IMR-90 (cell line): ENCODE data around the gene HMGN4. TPM values are rescaled to one million over a fixed set of nuclear protein-coding genes. Genes with fewer than 3 reads are reported as not detected.

Experiments used
- ATAC-seq: fragments of 200-7000 bp; cut with Tn5 transposase; 2 replicates; pipeline ENCODE4 v1.9.1; 2020; ENCODE audit warnings: low read depth, mild to moderate bottlenecking, moderate library complexity
- BruUV-seq: library from RNA; stranded (reverse); fragments of 400-500 nt; replicated peaks from 2 replicates; lab custom pipeline; 2021; lab: Mats Ljungman, UMichigan
- CTCF ChIA-PET: fragments of 300-600 bp; formaldehyde crosslinking; extraction: SDS; loops from one replicate; lab custom pipeline; 2021; ENCODE audit warnings: antibody characterized with exemption; lab: Yijun Ruan, JAX
- POLR2A ChIA-PET: fragments of 300-600 bp; sonication (Branson Sonifier 250); formaldehyde crosslinking; loops from one replicate; lab custom pipeline; 2022; ENCODE audit warnings: antibody characterized with exemption; ENCODE audit not compliant: unreplicated experiment; lab: Charles Lee
- DNase-seq: peaks from one replicate; pipeline ENCODE4 v3.0.0; 2013
- H2AFZ ChIP-seq: replicated peaks from 2 replicates; pipeline ENCODE3; 2013; ENCODE audit warnings: low read length, mild to moderate bottlenecking; ENCODE audit not compliant: poor library complexity
- H2AK5ac ChIP-seq: 2 replicates; pipeline ENCODE4 v1.6.1; 2013; ENCODE audit warnings: low read depth, low read length, inconsistent platforms
- H2AK9ac ChIP-seq: replicated peaks from 2 replicates; pipeline ENCODE3; 2013; ENCODE audit warnings: mild to moderate bottlenecking, low read depth, low read length, moderate library complexity; ENCODE audit not compliant: poor library complexity
- H2BK120ac ChIP-seq: 2 replicates; pipeline ENCODE4 v1.6.1; 2013; ENCODE audit warnings: low read depth, low read length, inconsistent platforms
- H2BK15ac ChIP-seq: 3 replicates; pipeline ENCODE4 v1.6.1; 2013; ENCODE audit warnings: low read depth, low read length, inconsistent platforms
- H2BK20ac ChIP-seq: 2 replicates; pipeline ENCODE4 v1.6.1; 2013; ENCODE audit warnings: low read depth, mild to moderate bottlenecking, inconsistent platforms, low read length, moderate library complexity
- H2BK5ac ChIP-seq: 2 replicates; pipeline ENCODE4 v1.6.1; 2013; ENCODE audit warnings: mild to moderate bottlenecking, low read depth, low read length, inconsistent platforms; ENCODE audit not compliant: poor library complexity, severe bottlenecking
- H3K14ac ChIP-seq: replicated peaks from 2 replicates; pipeline ENCODE4 v1.6.1; 2013; ENCODE audit warnings: low read depth, low read length, inconsistent platforms
- H3K18ac ChIP-seq: 2 replicates; pipeline ENCODE4 v1.6.1; 2013; ENCODE audit warnings: low read depth, low read length, control low read depth
- H3K23ac ChIP-seq: 2 replicates; pipeline ENCODE4 v1.6.1; 2013; ENCODE audit warnings: low read depth, low read length, inconsistent platforms
- H3K27ac ChIP-seq: 2 replicates; pipeline ENCODE4 v1.5.1; 2013; ENCODE audit warnings: mild to moderate bottlenecking, control low read depth, low read length; ENCODE audit not compliant: insufficient read depth
- H3K27me3 ChIP-seq: 2 replicates; pipeline ENCODE4 v1.6.1; 2013; ENCODE audit warnings: low read length; ENCODE audit not compliant: control insufficient read depth, insufficient read depth
- H3K36me3 ChIP-seq: 2 replicates; pipeline ENCODE4 v1.6.1; 2013; ENCODE audit warnings: low read length, mixed read lengths; ENCODE audit not compliant: control insufficient read depth, insufficient read depth
- H3K4ac ChIP-seq: 2 replicates; pipeline ENCODE4 v1.6.1; 2013; ENCODE audit warnings: low read depth, low read length, inconsistent platforms
- H3K4me1 ChIP-seq: 2 replicates; pipeline ENCODE4 v1.6.1; 2013; ENCODE audit warnings: low read length, mixed read lengths; ENCODE audit not compliant: control insufficient read depth, insufficient read depth
- H3K4me2 ChIP-seq: 2 replicates; pipeline ENCODE4 v1.6.1; 2013; ENCODE audit warnings: low read depth, mild to moderate bottlenecking, control low read depth, low read length, moderate library complexity
- H3K4me3 ChIP-seq: 2 replicates; pipeline ENCODE4 v1.5.1; 2013; ENCODE audit warnings: low read depth, mild to moderate bottlenecking, control low read depth, low read length, moderate library complexity; ENCODE audit not compliant: insufficient read depth
- H3K56ac ChIP-seq: 2 replicates; pipeline ENCODE4 v1.6.1; 2013; ENCODE audit warnings: low read length, inconsistent platforms; ENCODE audit not compliant: insufficient read depth; ENCODE audit errors: extremely low read depth
- H3K79me1 ChIP-seq, 2 experiments: 2 replicates each; pipeline ENCODE4 v1.6.1; 2013; ENCODE audit warnings: low read length in 2 of 2, inconsistent platforms in 1 of 2, low read depth in 1 of 2
- H3K9ac ChIP-seq: 2 replicates; pipeline ENCODE4 v1.6.1; 2013; ENCODE audit warnings: low read depth, low read length, control low read depth
- H3K9me1 ChIP-seq: 2 replicates; pipeline ENCODE4 v1.6.1; 2013; ENCODE audit warnings: low read length, inconsistent platforms; ENCODE audit not compliant: insufficient read depth
- H3K9me3 ChIP-seq: 2 replicates; pipeline ENCODE4 v1.6.1; 2013; ENCODE audit warnings: low read length; ENCODE audit not compliant: control insufficient read depth, insufficient read depth
- H4K20me1 ChIP-seq: 2 replicates; pipeline ENCODE4 v1.6.1; 2013; ENCODE audit warnings: low read length, inconsistent platforms; ENCODE audit not compliant: insufficient read depth
- H4K5ac ChIP-seq: 2 replicates; pipeline ENCODE4 v1.6.1; 2013; ENCODE audit warnings: mild to moderate bottlenecking, low read depth, low read length, control low read depth
- H4K8ac ChIP-seq, 2 experiments: 2 replicates each; pipeline ENCODE4 v1.6.1; 2013; ENCODE audit warnings: low read depth in 2 of 2, low read length in 2 of 2, control low read depth in 1 of 2, inconsistent platforms in 1 of 2
- H4K91ac ChIP-seq: 2 replicates; pipeline ENCODE4 v1.6.1; 2013; ENCODE audit warnings: low read depth, low read length, inconsistent platforms; ENCODE audit not compliant: insufficient read depth
- BHLHE40 ChIP-seq: fragments of 150-350 bp; IDR thresholded peaks from 2 replicates; pipeline ENCODE4 v1.6.1; 2016; ENCODE audit warnings: mild to moderate bottlenecking, low read depth, low read length
- CEBPB ChIP-seq: IDR thresholded peaks from 2 replicates; pipeline ENCODE4 v1.6.1; 2012; ENCODE audit warnings: low read depth, low read length, improper control_type of control experiment
- CHD1 ChIP-seq: IDR thresholded peaks from 2 replicates; pipeline ENCODE4 v1.6.1; 2012; ENCODE audit warnings: low read depth, low read length, improper control_type of control experiment
- FOS ChIP-seq: fragments of 150-350 bp; IDR thresholded peaks from 2 replicates; pipeline ENCODE4 v1.6.1; 2016; ENCODE audit warnings: low read depth, low read length
- MAFK ChIP-seq: IDR thresholded peaks from 2 replicates; pipeline ENCODE4 v1.6.1; 2012; ENCODE audit warnings: low read depth, low read length, improper control_type of control experiment
- MAZ ChIP-seq: IDR thresholded peaks from 2 replicates; pipeline ENCODE4 v1.6.1; 2012; ENCODE audit warnings: low read depth, mild to moderate bottlenecking, low read length, improper control_type of control experiment, moderate library complexity, borderline replicate concordance
- MXI1 ChIP-seq: IDR thresholded peaks from 2 replicates; pipeline ENCODE4 v1.6.1; 2012; ENCODE audit warnings: low read depth, mild to moderate bottlenecking, low read length, moderate library complexity, borderline replicate concordance
- NFE2L2 ChIP-seq: fragments of 150-350 bp; IDR thresholded peaks from 2 replicates; pipeline ENCODE4 v1.6.1; 2016; ENCODE audit warnings: low read depth, mild to moderate bottlenecking, low read length
- POLR2A ChIP-seq: IDR thresholded peaks from 2 replicates; pipeline ENCODE4 v1.6.1; 2012; ENCODE audit warnings: mild to moderate bottlenecking, low read depth, low read length
- RAD21 ChIP-seq: IDR thresholded peaks from 2 replicates; pipeline ENCODE4 v1.6.1; 2012; ENCODE audit warnings: low read length, improper control_type of control experiment
- RCOR1 ChIP-seq: IDR thresholded peaks from 2 replicates; pipeline ENCODE4 v1.6.1; 2012; ENCODE audit warnings: mild to moderate bottlenecking, low read length, improper control_type of control experiment; ENCODE audit not compliant: insufficient replicate concordance
- RFX5 ChIP-seq: IDR thresholded peaks from 2 replicates; pipeline ENCODE4 v1.8.0; 2012; ENCODE audit warnings: low read depth, mild to moderate bottlenecking, low read length, moderate library complexity
- SMC3 ChIP-seq: fragments of 150-350 bp; IDR thresholded peaks from 2 replicates; pipeline ENCODE4 v1.6.1; 2016; ENCODE audit warnings: low read depth, mild to moderate bottlenecking, antibody characterized with exemption, low read length, moderate library complexity
- WGBS, 2 experiments: methylation state at CpG; one replicate each; pipeline versions ENCODE4 v1.1.5 to v1.1.7; 2013; ENCODE audit warnings: missing lambda C conversion rate in 2 of 2; ENCODE audit not compliant: insufficient read length in 1 of 2; ENCODE audit errors: extremely low coverage in 2 of 2; 5-methylcytosine and 5-hydroxymethylcytosine counted together
- dilution Hi-C: fragments of 300-500 bp; cut with HindIII; formaldehyde crosslinking; loops from one replicate; pipeline ENCODE4 v1.14.3; 2018; ENCODE audit warnings: low sequenced_read_pairs; ENCODE audit not compliant: unreplicated experiment
- in situ Hi-C: fragments of 300-500 bp; cut with MboI; formaldehyde crosslinking; loops from 3 replicates; pipeline ENCODE4 v1.14.3; 2019; ENCODE audit warnings: low sequenced_read_pairs, inconsistent platforms, mixed read lengths
- intact Hi-C: fragments of 100-400 bp; cut with micrococcal nuclease; formaldehyde crosslinking; loops from 2 replicates; pipeline ENCODE4 v1.10.0; 2022
- polyA plus RNA-seq, 3 experiments: library from polyadenylated mRNA; depleted of rRNA; stranded (reverse); fragments of >200 nt; gene quantifications; 2 replicates each; pipeline ENCODE4 v1.2.3, GENCODE V29; 2012; ENCODE audit warnings: low replicate concordance in 1 of 3
- total RNA-seq: library from RNA; depleted of rRNA; stranded (reverse); fragments of >200 nt; gene quantifications from 2 replicates; pipeline ENCODE4 v1.2.3, GENCODE V29; 2012
- TF ChIP-seq, protein P1 (sequence below): fragments of 150-350 bp; IDR thresholded peaks from 2 replicates; pipeline ENCODE4 v1.6.1; 2017; ENCODE audit warnings: mild to moderate bottlenecking, antibody characterized with exemption, low read length, low read depth
- TF ChIP-seq, protein P2 (sequence below): fragments of 150-350 bp; IDR thresholded peaks from 2 replicates; pipeline ENCODE4 v1.6.1; 2016; ENCODE audit warnings: low read depth, mild to moderate bottlenecking, low read length, moderate library complexity, borderline replicate concordance
- TF ChIP-seq, protein P3 (sequence below): conservative IDR thresholded peaks from 2 replicates; pipeline ENCODE4 v1.5.1; 2012; ENCODE audit warnings: mild to moderate bottlenecking, low read depth, low read length, improper control_type of control experiment

HMGN4 gene
- total and polyA plus RNA-seq, 2 of the 4 experiments (the other 2 are of a cell fraction): 46.4 to 50.2 TPM

- WGBS, 2 experiments: 0% methylated on average over 1 of the region's 15 CpGs; no CpG with 5 or more reads in 1 of the 2 experiments
- DNase-seq: peak; percentile 12
Observed at GRCh38 chr6:26538572-26538902, 371 bp downstream of the HMGN4 start.

More at GRCh38 chr6:26538572-26538902, 371 bp downstream of the HMGN4 start:
- H4K20me1 ChIP-seq: peaks cover 7% of the 10 kb centered on the region; the same call in 1 of the 2 replicates
- no peaks in the 10 kb centered on the region for H3K9me3 ChIP-seq
- H2BK120ac ChIP-seq: peak overlapping the region; percentile 70
- in situ Hi-C loops (no loop called here), dilution Hi-C loops (no loop called here), intact Hi-C loops (loop anchor here (1.0 to 5.0 kb wide), 3 partner anchors 15 to 81 kb away; partner anchors contain the start of gene BTN2A1)
- peak; percentile 0; the same call in 1 of the 2 replicates for ATAC-seq
- H3K79me1 ChIP-seq: peaks cover 12 to 26% of the 10 kb centered on the region in 2 experiments
- H2AFZ ChIP-seq: peak overlapping the region; percentile 96
- POLR2A ChIA-PET: no interaction called here
- H2AK5ac ChIP-seq: peak overlapping the region; percentile 65
- peaks cover 3% of the 10 kb centered on the region; the same call in 1 of the 2 replicates for H3K9me1 ChIP-seq
- H2BK15ac ChIP-seq: no peak overlapping the region
- H3K4me2 ChIP-seq: peak overlapping the region; percentile 100
- H3K36me3 ChIP-seq: peaks cover 3% of the 10 kb centered on the region; the same call in 1 of the 2 replicates
- H3K4ac ChIP-seq: peak overlapping the region; percentile 94
- H4K91ac ChIP-seq: peak overlapping the region; percentile 57
- CTCF ChIA-PET: interaction anchor here (1.0 kb wide), 1 partner anchor 287 kb away, joined by 4 read pairs; a partner anchor contains a TSS
- H2AK9ac ChIP-seq: peak overlapping the region; percentile 91
- H3K14ac ChIP-seq: peak overlapping the region; percentile 92
- peak overlapping the region; percentile 69; the same call in 1 of the 2 replicates for H3K23ac ChIP-seq
- peak overlapping the region; percentile 62 for H3K4me3 ChIP-seq
- H3K4me1 ChIP-seq: peaks cover 2% of the 10 kb centered on the region; the same call in 1 of the 2 replicates
- H2BK20ac ChIP-seq: no peak overlapping the region
- TF ChIP-seq MAFK (no peak), MXI1 (no peak), POLR2A (no peak), CHD1 (no peak), NFE2L2 (no peak), BHLHE40 (no peak), CEBPB (no peak), FOS (no peak), MAZ (no peak), RCOR1 (no peak), SMC3 (no peak), RFX5 (no peak), RAD21 (no peak)
- TF ChIP-seq, protein P1, sequence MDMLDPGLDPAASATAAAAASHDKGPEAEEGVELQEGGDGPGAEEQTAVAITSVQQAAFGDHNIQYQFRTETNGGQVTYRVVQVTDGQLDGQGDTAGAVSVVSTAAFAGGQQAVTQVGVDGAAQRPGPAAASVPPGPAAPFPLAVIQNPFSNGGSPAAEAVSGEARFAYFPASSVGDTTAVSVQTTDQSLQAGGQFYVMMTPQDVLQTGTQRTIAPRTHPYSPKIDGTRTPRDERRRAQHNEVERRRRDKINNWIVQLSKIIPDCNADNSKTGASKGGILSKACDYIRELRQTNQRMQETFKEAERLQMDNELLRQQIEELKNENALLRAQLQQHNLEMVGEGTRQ: no peak
- TF ChIP-seq, protein P2, sequence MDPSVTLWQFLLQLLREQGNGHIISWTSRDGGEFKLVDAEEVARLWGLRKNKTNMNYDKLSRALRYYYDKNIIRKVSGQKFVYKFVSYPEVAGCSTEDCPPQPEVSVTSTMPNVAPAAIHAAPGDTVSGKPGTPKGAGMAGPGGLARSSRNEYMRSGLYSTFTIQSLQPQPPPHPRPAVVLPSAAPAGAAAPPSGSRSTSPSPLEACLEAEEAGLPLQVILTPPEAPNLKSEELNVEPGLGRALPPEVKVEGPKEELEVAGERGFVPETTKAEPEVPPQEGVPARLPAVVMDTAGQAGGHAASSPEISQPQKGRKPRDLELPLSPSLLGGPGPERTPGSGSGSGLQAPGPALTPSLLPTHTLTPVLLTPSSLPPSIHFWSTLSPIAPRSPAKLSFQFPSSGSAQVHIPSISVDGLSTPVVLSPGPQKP: no peak
- TF ChIP-seq, protein P3, sequence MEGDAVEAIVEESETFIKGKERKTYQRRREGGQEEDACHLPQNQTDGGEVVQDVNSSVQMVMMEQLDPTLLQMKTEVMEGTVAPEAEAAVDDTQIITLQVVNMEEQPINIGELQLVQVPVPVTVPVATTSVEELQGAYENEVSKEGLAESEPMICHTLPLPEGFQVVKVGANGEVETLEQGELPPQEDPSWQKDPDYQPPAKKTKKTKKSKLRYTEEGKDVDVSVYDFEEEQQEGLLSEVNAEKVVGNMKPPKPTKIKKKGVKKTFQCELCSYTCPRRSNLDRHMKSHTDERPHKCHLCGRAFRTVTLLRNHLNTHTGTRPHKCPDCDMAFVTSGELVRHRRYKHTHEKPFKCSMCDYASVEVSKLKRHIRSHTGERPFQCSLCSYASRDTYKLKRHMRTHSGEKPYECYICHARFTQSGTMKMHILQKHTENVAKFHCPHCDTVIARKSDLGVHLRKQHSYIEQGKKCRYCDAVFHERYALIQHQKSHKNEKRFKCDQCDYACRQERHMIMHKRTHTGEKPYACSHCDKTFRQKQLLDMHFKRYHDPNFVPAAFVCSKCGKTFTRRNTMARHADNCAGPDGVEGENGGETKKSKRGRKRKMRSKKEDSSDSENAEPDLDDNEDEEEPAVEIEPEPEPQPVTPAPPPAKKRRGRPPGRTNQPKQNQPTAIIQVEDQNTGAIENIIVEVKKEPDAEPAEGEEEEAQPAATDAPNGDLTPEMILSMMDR: no peak
- H3K18ac ChIP-seq: peak overlapping the region; percentile 13
- H2BK5ac ChIP-seq: peak overlapping the region; percentile 92
- peak overlapping the region; percentile 34 for H4K5ac ChIP-seq
- BruUV-seq: no TSS peak
- H4K8ac ChIP-seq: peak overlapping the region; percentile 71 to 99; a peak in 3 of 4 replicates
- H3K27ac ChIP-seq: peak overlapping the region; percentile 91
- no peaks in the 10 kb centered on the region for H3K27me3 ChIP-seq
- H3K56ac ChIP-seq: peak overlapping the region; percentile 86
- H3K9ac ChIP-seq: peak overlapping the region; percentile 84
